GM23248 (cell line): Measurements from ENCODE around the gene CPVL.

Experiments used
- EZH2 ChIP-seq: fragments of 200-600 bp; sonication (generic); IDR thresholded peaks from 2 replicates; pipeline ENCODE4 v1.6.1; 2018; ENCODE audit warnings: antibody characterized with exemption, mild to moderate bottlenecking; ENCODE audit not compliant: insufficient read depth, poor library complexity, severe bottlenecking
- EZH2phosphoT487 ChIP-seq: fragments of 200-600 bp; sonication (generic); IDR thresholded peaks from 2 replicates; pipeline ENCODE4 v1.6.1; 2018; ENCODE audit warnings: antibody characterized with exemption, moderate library complexity, mild to moderate bottlenecking, low read depth; ENCODE audit not compliant: insufficient read depth

DNA sequence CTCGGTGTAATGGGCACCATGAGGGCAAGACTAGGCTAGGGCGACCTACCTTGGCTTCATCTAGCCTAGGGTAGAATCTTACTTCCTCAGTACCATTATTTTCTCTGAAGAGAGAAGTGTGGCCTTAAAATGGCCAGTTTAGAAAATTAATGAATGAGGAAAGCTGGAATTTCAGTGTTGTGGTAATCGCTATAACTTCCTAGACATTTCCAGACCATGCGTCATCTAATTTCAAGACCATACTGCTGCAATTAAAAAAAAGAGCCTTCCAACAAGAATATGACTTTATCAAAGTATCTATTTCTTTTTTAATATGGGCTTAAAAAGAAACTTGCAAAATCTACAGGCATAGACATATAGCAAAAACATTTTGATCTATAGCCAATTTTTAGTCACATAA lies 68.5 kb downstream of the CPVL start:
- TF ChIP-seq EZH2phosphoT487: no peak
- TF ChIP-seq EZH2: no peak
